Measurements from ENCODE around the gene SDK1. TPM values are rescaled to one million over a fixed set of nuclear protein-coding genes. Genes with fewer than 3 reads are reported as not detected.

The SDK1 gene
- total and polyA plus RNA-seq, 2 of the 8 experiments (the other 6 are each of a cell fraction or from before 2014, with no cell fraction given) = 3.3 to 7.2 TPM

- Histone ChIP-seq H3K4ac (replicated peaks; ENCODE audit: insufficient read length, low read depth, low read length) (no peak overlapping the region), H3K36me3 (ENCODE audit: control insufficient read depth in 2 of 4, insufficient read depth in 4 of 4, low read length in 3 of 4) (no peaks in the 10 kb centered on the region), H3K4me1 (replicated peaks in 1 of 4; ENCODE audit: control insufficient read depth in 3 of 4, insufficient read depth in 4 of 4, low read length in 3 of 4) (peaks cover 0 to 2% (median 0%) of the 10 kb centered on the region in 4 experiments; a peak in 1 of 7 replicates), H2BK15ac (ENCODE audit: low read length) (no peak overlapping the region), H3K56ac (replicated peaks; ENCODE audit: insufficient read length, low read depth, low read length) (no peak overlapping the region), H3K27ac (ENCODE audit: low read depth, low read length) (no peak overlapping the region), H2BK5ac (ENCODE audit: low read depth, low read length) (no peak overlapping the region), H3K79me2 (ENCODE audit: control insufficient read depth in 1 of 2, insufficient read depth in 2 of 2, low read length in 2 of 2) (no peaks in the 10 kb centered on the region), H2AFZ (ENCODE audit: low read length) (no peak overlapping the region), H3K4me2 (ENCODE audit: insufficient read depth in 1 of 2, low read depth in 2 of 2, low read length in 2 of 2) (no peak overlapping the region), H3K27me3 (replicated peaks in 1 of 4; ENCODE audit: control insufficient read depth in 3 of 4, extremely low read depth in 1 of 4, insufficient read depth in 3 of 4, low read length in 3 of 4) (no peaks in the 10 kb centered on the region), H2BK120ac (replicated peaks; ENCODE audit: low read depth, low read length) (no peak overlapping the region), H3K23me2 (ENCODE audit: low read depth, low read length) (no peaks in the 10 kb centered on the region), H2BK20ac (ENCODE audit: low read length) (no peak overlapping the region), H4K91ac (replicated peaks; ENCODE audit: insufficient read length, low read length) (no peak overlapping the region), H3K14ac (ENCODE audit: insufficient read length) (no peak overlapping the region), H2AK5ac (ENCODE audit: low read depth, low read length) (no peak overlapping the region), H2BK12ac (ENCODE audit: low read depth, low read length) (no peak overlapping the region), H4K5ac (ENCODE audit: insufficient read length, low read depth, low read length) (no peak overlapping the region), H3K18ac (ENCODE audit: extremely low read depth, low read length) (no peak overlapping the region), H3K9me3 (ENCODE audit: insufficient read depth in 2 of 2, low read depth in 1 of 2, low read length in 1 of 2) (no peaks in the 10 kb centered on the region), H3K79me1 (ENCODE audit: low read depth, low read length) (no peaks in the 10 kb centered on the region), H3K9ac (replicated peaks in 1 of 4; ENCODE audit: extremely low read depth in 1 of 4, low read depth in 3 of 4, low read length in 3 of 4) (no peak overlapping the region), H4K8ac (ENCODE audit: extremely low read depth, insufficient read depth, low read length) (no peak overlapping the region), H4K20me1 (replicated peaks in 1 of 2; ENCODE audit: control insufficient read depth in 1 of 2, insufficient read depth in 2 of 2, low read length in 2 of 2) (no peaks in the 10 kb centered on the region), H3K4me3 (ENCODE audit: extremely low read depth in 1 of 4, insufficient read depth in 2 of 4, low read depth in 3 of 4, low read length in 4 of 4) (no peak overlapping the region), H3K23ac (ENCODE audit: insufficient read length) (no peak overlapping the region)
- ChIA-PET CTCF (ENCODE audit: partially characterized antibody) (interaction anchor here (2.5 kb wide), 1 partner anchor 14 kb away, joined by 5 read pairs; no protein-coding TSS in a partner anchor), POLR2A (ENCODE audit: partially characterized antibody) (no interaction called here)
- FAIRE-seq = no peak
- 91% methylated on average over 14 of the region's 14 CpGs; no CpG with 5 or more reads in 1 of the 2 experiments for WGBS, 2 experiments (ENCODE audit: extremely low coverage in 1 of 2, insufficient coverage in 1 of 2, insufficient read length in 1 of 2, insufficient replicate concordance in 2 of 2, low coverage in 1 of 2, low lambda C conversion rate in 2 of 2, missing lambda C conversion rate in 1 of 2)
- no peak for TF ChIP-seq BACH1 (IDR thresholded peaks at IDR 0.05; ENCODE audit: low read length)
- no peak for TF ChIP-seq CREB1 (IDR thresholded peaks at IDR 0.05)
- no peak for TF ChIP-seq SAP30 (IDR thresholded peaks at IDR 0.05; ENCODE audit: insufficient read depth, insufficient replicate concordance, low read length)
- TF ChIP-seq TCF12 (IDR thresholded peaks at IDR 0.05; ENCODE audit: low read depth, low read length) = no peak
- no peak for TF ChIP-seq POU5F1 (IDR thresholded peaks at IDR 0.05; ENCODE audit: low read depth, low read length)
- TF ChIP-seq GTF2F1 (IDR thresholded peaks at IDR 0.05; ENCODE audit: borderline replicate concordance, low read depth, low read length) = no peak
- TF ChIP-seq CHD1 (IDR thresholded peaks at IDR 0.05; ENCODE audit: low read depth, low read length) = no peak
- TF ChIP-seq CEBPB (IDR thresholded peaks at IDR 0.05; ENCODE audit: low read depth, low read length) = no peak
- no peak for DNase-seq (ENCODE audit: low read depth in 1 of 2, low spot score in 2 of 2)
Observed at GRCh38 chr7:3928727-3929515, 627.9 kb downstream of the SDK1 start.
